NCI-H82 (cell line): ENCODE measurements around the gene GAL3ST3.
A peak's percentile ranks its signal among the peaks of the same experiment; 100 is the strongest.
"Not testable (repeated sequence)": the region's sequence is repeated elsewhere in the genome, so short reads cannot be mapped to it uniquely, and the experiment has no call there.

Experiments
- DNase-seq: peaks from one replicate; lab custom pipeline; 2025; lab: John Stamatoyannopoulos, UW

GAL3ST3 gene

DNA sequence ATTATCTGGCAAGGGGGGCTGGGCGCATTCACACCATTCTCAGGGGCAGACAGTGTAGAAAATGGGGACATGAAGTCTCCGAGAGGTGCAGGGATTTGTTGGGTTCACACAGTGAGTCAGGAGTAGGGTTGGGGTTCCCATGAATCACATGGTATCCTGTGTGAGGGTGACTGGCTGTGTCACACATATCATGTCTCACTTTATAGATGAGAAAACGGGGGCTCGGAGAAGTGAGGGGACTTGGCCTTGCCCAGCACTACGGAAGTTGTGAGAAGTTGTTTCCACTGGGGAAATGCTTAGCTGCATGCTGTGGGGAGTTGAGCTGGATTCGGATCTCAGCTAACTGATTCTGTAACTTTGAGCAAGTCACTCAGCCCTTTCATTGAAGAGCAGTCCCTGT, 4.2 kb downstream of the GAL3ST3 start:
- no peak for DNase-seq

GRCh38 chr11:66042996-66043906, 5.7 kb downstream of the GAL3ST3 start:
- no peak for DNase-seq

DNA sequence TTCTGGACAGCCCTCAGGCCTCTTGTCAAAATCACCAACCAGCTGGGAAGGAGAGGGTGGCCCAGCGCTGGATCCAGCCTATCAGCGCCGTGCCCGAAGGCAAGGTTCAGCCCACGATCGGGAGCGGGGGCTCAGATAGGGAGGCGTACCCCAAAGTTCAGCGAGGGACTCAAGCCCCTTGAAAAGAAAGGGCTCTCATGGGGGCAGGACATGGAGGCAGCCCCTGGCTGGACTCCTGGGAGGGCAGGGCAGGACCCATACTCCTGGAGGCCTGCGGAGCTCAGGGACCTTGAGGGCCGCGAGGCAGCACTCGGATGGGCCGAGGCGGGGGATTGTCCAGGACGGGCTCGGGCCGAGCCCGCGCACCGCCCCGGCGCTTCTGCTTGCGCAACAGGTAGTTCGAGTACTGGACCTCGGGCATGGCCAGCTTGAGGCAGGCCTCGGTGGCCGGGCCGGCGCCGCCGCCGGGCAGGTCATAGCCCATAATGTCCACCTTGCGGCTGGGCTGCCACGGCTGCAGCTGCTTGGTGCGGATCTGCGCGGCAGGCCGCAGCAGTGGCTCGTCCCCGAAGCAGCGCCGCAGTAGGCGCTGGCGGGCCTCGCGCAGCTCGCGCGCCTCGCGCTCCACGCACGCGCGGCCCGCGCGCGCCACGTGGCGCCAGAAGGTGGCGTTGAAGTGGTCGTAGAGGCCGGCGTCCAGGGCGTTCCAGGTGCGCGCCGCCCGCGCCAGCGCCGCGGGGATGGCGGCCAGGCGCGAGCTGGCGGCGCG, 6.5 kb downstream of the GAL3ST3 start:
- no peak for DNase-seq

GRCh38 chr11:66039765-66040164, 9.2 kb downstream of the GAL3ST3 start:
- DNase-seq, result no peak

GRCh38 chr11:66037327-66037726, 11.6 kb downstream of the GAL3ST3 start:
- no peak for DNase-seq

DNA sequence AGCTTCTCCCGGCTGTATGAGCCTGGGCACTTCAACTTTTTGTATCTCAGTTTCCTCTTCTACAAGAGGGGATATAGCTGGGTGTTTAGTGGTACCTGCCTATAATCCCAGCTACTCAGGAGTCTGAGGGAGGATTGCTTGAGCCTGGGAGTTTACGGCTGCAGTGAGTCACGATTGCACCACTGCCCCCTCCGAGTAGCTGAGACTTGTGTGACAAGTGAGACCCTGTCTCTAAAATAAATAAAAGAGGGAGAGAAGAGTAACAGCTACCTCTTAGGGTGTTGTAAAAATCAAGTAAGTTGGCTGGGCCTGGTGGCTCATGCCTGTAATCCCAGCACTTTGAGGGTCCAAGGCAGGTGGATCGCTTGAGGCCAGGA, 12.6 kb downstream of the GAL3ST3 start:
- DNase-seq, result no peak

DNA sequence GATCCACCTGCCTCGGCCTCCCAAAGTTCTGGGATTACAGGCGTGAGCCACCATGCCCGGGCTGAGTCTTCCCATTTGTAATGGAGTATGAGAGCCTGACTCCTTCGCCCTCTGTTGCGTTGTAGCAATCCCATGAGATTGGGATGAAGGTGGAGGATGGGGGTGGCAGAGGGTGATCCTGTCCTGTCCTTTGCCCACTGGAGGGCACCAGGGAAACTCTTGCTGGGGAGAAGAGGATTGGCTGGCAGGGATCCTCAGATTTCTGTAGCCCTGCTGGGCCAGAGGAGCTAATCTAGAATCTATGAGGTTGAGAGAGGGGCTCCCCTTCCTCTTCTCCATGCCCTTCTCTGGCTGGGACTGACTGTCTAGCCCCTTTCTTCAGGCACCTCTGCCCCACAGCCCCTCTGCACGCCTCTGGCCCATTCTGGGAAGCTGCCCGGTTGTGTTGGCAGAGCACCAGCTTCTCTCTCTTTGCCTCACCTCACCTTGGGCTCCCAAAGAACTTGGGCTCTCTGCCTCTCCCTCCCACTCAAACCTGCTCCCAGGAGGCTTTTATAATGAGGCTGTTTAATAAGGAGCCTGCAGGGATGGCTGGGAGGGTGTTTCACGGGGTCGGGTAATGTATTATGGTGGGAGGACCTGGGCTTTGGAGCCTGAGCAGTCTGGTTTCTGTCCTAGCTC, 13.2 kb downstream of the GAL3ST3 start:
- DNase-seq, result no peak

GRCh38 chr11:66032957-66033735, 15.8 kb downstream of the GAL3ST3 start:
- no peak for DNase-seq

DNA sequence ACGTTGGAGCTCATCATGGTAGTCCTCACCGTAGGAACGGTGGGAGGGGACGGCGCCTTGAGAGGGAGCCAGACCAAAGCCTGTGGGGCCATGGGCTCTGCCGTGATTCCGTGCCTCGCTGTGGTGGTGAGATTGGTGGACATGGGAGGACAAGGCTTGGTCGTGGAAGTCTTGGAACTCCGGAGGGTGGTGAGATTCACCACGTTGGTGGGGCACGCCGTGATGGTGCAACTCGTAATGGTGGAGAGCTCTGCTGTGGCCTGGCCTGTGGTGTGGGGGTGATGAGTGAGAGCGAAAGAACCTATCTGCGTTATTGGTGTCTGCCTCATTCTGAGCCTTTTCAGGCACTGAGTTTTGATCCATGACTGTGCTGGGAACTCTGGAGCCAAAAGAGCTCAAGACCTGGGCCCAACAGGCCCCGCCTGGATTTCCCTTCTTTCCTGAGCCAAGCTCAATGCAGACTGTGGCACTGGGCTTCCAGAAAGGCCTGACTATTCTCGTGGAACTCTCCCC, 22.9 kb downstream of the GAL3ST3 start, which contains the start of gene CATSPER1:
CATSPER1 (minus strand) TSS at position 463 of the 513 bp plus-strand sequence; CDS start at position 363, 100 bp downstream.
- DNase-seq, result no peak

DNA sequence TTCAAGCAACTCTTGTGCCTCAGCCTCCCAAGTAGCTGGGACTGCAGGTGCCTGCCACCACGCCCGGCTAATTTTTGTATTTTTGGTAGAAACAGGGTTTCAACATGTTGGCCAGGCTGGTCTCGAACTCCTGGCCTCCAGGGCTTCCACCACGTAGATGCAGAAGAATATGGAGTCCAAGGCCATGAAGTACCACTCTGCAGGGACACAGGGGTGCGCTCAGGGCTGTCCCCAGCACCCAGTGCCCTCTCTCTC, 25.8 kb downstream of the GAL3ST3 start:
- DNase-seq, result not testable (repeated sequence)

DNA sequence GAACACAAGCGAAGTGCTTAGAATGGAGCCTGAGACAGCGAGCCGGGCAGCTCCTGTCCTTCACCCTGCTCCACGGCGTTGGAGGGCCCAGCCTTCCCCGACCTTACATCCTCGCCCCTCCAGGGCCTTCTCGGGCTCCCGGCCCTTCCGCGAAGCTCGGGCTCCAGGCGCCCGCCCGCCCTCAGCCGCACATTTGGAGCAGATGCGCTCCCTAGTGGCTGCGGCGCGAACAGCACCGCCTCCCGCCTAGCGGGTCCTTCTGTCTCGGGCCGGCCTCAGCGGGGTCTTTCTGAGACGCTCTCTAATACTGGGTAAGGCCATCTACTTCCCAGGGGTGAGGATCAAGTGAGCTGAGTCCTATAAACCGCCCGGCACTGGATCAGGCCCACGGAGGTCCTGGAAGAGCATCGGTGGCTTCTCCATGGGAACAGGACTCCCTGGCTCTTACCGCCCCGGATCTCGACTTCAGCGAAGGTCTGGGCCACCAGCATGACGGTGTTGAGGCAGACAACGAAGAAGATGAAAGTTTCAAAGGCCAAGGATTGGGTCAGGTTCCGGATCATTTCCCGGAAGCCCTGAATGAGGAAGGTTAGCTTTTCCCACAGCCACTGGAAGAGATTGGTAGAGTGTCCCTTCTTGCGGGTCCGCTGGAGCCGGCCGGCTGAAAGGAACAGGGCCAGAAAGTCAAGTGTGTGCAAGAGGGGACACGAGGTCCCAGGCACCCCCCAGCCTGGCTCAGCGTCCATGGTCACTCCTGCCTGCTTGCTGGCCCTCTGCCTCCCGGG, 26.4 kb downstream of the GAL3ST3 start:
- DNase-seq, result peak; percentile 75

DNA sequence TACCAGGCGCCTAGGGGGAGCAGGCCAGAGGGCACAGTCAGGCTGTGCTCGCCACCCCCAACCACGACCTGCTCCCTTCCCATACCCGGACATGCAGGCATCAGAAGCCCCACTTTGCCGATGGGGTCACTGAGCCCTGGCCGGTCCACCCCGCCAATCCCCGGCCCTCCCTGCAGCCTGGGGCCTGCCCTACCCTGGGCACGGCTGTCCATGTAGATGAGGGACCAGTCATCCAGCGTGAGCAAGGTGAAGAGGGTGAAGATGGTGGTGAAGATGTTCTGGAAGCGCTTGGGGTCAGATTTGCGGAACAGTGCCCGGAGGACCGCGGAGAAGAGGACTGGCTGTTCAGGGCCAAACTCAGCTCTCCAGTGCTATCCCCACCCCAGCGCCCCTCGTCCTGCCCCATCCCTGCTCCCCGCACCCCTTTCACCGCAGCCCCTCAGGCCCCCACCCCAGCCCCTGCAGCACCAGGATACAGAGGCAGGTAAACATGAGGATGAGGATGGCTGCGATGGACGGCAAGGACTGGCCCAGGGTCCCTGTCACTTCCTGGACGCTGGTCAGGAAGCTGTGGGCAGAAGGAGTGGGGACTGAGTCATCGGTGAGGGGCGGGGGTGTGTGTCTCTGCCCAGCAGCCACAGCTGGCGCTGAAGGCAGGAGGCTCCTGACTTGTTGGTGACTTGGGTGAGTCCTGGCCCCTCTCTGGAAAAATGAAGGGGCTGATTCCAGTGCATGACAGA, 28.2 kb downstream of the GAL3ST3 start:
- no peak for DNase-seq

DNA sequence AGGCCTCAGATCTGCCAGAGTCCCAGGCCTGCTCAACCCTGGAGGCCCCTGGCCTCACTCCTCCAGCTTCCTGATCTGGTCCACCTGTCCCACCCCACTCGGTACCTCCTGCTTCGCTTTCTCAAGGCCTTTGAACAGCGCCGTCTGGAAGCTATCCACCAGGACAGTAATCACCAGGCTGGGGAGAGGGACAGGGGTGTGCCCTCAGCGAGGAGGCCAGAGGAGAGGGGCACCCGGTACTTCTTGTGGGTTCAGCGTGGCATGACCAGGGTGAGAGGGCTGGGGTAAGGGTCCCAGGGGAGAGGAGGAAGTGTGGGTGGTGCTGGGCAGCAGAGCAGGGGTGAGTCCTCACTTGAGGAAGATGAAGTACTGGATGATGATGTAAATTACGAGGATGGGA, 28.7 kb downstream of the GAL3ST3 start:
- DNase-seq, result no peak

DNA sequence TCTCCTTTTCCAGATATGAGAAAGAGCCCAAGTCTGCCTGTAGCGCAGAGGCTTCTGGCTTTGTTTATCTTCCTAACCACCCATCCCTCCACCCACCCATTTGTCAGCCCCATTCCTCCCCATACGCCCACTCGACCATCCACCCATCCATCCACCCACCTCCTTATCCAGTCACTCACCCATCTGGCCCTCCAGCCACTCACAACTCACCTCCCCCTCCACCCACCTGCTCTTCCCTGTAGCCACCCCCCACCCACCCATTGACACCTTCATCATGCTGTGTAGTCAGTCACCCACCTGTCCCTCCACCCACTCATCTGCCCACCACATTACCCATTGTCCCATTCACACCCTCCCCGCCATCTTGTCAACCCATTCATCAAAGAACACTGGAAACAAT, 31.6 kb downstream of the GAL3ST3 start:
- no peak for DNase-seq

DNA sequence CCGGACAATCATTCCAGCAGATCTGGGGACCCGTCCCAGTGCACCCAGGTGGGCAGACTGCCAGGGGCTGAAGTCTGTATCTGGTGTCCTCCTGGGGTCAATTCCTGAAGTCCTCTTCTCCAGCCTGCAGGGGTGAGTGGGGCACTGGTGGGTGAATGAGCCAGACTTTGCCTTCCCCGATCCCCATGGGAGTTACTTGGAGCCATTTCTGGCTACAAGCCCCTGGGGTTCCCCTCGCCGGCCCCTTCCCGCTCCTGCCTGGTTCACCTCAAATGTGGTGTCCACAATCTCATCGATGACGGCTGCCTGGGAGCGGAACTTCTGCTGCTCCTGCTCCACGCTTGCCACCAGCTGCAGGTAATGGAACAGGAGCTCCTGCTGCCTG, 32.2 kb downstream of the GAL3ST3 start:
- no peak for DNase-seq

- no peak for DNase-seq
Observed at GRCh38 chr11:66015936-66016792, 32.8 kb downstream of the GAL3ST3 start.

DNA sequence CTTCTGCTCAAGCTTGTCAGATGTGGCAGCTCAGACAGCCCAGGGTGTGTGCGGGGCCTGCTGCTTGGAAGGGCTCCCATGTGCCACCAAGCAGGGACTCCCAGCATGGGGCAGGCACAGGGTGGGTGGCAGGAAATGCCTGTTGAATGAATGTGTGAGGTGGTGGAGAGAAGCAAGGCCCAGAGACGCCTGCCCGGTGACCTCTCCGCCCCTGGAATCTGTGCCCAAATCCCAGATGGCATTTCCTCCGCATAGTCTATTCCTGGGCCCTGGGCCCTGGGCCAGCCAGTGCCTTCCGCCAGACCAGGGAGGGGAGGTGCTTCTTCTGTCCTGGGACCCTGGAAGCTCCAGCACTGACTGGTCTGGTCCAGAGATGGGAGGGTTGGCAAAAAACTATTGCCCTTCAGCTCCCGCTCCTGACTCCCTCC, 33.5 kb downstream of the GAL3ST3 start:
- DNase-seq, result no peak

DNA sequence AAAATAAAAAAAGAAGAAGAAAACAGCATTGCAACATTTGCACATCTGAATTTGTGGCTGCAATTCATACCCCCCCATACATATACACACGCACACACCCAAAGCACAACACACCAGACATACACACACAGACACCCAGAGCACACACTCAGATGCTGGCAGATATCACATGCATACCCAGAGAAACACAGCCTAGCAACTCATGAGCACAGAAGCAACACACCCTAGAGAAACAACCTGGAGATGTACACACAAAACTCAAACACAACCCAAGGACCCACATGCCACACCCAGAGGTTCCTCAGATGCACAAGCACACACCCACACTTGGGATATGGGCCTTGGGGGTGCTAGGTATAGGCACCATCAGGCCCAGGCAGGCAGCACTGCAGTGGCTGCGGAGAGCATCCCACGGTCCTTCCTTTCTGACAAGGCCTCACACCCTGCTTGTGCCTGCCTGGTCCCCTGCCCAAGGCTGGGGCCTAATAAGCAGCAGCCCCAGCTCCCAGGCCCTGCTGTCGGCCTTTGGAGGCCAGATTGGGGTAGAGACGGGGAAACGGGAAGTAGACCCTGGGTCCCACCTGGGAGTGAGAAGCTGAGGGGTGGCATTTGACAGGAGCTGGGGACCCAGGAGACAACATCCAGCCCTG, 34.0 kb downstream of the GAL3ST3 start:
- DNase-seq, result no peak

- no peak for DNase-seq
Observed at GRCh38 chr11:66013762-66014100, 35.2 kb downstream of the GAL3ST3 start.
